Fibroblast of lung (primary cell): ENCODE measurements around the gene DGAT2.

Experiments used
- EZH2 ChIP-seq: IDR thresholded peaks from 2 replicates; pipeline ENCODE4 v1.5.1; 2012; ENCODE audit warnings: low read length, control low read depth, mild to moderate bottlenecking; ENCODE audit errors: missing control alignments
- TF ChIP-seq, protein P1 (sequence below), 2 donors: IDR thresholded peaks in 1 of 2; conservative IDR thresholded peaks in 1 of 2; 1 replicate in 1 of 2; 2 replicates in 1 of 2; pipeline ENCODE4 v1.5.1; 2011 to 2012; ENCODE audit warnings: low read length in 2 of 2, control low read depth in 1 of 2, inconsistent platforms in 1 of 2, low read depth in 1 of 2, mild to moderate bottlenecking in 1 of 2

DNA sequence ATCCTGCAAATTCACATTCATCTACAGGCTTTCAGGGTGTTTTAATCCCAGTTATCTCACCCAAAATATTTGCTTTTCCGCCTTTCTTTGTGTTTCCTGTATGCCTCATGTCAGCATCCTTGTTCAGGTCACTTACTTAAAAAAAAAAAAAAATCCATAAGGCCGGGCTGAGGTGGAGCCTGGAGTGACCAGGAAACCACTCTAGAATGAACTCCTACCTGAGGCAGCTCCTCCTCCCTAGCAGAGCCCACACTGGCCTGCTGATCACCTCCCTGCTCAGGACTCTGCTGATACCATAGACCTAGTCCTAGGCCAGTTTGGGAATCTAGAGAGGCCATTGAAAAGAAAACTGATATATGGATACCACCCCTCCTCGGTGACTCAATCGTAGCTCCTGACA is 8.7 kb upstream of the DGAT2 start:
- TF ChIP-seq, protein P1, sequence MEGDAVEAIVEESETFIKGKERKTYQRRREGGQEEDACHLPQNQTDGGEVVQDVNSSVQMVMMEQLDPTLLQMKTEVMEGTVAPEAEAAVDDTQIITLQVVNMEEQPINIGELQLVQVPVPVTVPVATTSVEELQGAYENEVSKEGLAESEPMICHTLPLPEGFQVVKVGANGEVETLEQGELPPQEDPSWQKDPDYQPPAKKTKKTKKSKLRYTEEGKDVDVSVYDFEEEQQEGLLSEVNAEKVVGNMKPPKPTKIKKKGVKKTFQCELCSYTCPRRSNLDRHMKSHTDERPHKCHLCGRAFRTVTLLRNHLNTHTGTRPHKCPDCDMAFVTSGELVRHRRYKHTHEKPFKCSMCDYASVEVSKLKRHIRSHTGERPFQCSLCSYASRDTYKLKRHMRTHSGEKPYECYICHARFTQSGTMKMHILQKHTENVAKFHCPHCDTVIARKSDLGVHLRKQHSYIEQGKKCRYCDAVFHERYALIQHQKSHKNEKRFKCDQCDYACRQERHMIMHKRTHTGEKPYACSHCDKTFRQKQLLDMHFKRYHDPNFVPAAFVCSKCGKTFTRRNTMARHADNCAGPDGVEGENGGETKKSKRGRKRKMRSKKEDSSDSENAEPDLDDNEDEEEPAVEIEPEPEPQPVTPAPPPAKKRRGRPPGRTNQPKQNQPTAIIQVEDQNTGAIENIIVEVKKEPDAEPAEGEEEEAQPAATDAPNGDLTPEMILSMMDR (conservative IDR thresholded peaks at IDR 0.05 in 1 of 2, IDR thresholded peaks at IDR 0.05 in 1 of 2; ENCODE audit: low read depth in 1 of 2, low read length in 2 of 2) = no peak
- no peak for TF ChIP-seq EZH2
